Measurements from ENCODE around the gene RARB.

The RARB gene

DNA sequence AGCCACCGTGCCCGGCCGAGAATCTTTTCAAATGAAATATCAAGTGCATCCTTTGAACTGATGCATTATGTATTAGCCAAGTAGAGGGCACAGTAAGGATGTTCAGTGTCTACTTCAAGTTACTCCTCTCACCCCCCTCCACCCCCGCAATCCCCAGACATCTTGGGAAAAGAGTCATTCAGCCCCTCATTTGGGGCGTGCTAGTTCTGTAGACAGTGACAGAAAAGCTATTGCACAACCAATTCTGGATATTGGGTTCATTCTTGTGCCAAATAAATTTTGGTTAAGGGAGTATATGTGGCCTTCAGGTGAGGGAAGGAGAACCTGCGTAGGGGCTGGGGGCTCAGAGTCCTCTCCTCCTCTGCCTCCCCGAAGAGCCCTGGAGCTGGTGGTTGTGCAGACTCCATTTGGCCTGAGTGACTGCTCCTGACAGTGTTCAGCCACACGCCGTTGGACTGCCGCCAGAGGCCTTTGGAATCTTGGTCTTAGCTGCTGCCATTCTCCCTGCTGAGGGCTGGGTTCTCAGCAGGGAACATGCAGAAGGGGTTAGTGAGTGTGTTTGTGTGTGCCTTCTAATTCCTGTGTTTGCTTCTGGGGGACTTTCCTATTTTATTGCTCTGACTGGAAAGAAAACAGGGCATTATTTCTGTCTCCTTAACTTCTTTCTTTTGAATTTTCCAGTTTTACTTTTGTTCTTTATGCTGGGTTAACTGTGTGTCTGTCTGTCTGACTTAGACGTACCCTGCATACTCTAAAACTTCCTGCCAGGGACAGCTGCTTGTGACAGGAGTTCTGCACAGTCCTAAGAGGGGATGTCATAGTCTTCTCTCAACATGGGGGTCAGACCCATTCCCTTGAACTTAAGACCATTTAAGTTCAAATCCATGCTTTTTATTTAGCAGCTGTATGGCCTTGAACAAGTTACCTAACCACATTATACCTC is 21.0 kb downstream of the RARB start:
- DNase-seq, result peak; percentile 34 to 39

GRCh38 chr3:25449857-25450256 is 21.8 kb downstream of the RARB start:
- no peak for DNase-seq

GRCh38 chr3:25452192-25452591 is 24.1 kb downstream of the RARB start:
- DNase-seq, result no peak

DNA sequence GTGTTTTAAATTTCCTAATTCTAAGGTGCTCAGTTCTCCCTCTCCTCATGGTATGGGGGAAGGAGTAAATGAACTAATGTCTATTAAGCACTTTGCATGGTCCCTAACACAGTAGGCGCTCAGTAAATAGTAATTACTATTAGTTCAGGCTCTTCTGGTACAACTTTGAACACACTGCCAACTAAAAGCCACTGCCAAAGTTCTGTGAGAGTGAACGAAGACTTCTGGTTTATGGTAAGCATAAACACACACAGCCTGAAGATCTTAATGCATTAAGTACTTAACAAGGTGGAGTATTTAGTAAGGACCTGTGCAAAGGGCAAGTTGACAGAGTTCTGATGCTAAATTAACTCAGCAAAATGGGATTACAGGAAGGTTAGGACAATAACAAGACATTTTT is 24.7 kb downstream of the RARB start:
- DNase-seq, result no peak

DNA sequence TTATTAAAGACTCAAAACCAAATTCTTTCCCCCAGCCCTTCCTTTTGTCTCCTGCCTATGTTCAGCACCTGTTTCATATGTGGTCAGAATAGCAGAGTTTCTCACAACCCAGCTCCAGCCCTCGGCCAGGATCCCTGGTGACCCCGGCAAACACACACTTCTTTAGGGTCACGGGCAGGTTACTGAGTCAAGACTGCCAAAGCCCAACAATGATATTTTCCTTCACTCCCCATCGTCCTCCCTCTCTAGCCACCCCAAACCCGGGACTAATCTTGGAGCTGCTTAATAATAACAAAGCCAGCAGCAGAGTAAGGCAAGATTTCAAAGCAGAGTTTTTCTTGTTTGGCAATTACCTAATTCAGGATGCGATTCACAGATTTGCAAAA is 25.5 kb downstream of the RARB start:
- DNase-seq, result no peak

DNA sequence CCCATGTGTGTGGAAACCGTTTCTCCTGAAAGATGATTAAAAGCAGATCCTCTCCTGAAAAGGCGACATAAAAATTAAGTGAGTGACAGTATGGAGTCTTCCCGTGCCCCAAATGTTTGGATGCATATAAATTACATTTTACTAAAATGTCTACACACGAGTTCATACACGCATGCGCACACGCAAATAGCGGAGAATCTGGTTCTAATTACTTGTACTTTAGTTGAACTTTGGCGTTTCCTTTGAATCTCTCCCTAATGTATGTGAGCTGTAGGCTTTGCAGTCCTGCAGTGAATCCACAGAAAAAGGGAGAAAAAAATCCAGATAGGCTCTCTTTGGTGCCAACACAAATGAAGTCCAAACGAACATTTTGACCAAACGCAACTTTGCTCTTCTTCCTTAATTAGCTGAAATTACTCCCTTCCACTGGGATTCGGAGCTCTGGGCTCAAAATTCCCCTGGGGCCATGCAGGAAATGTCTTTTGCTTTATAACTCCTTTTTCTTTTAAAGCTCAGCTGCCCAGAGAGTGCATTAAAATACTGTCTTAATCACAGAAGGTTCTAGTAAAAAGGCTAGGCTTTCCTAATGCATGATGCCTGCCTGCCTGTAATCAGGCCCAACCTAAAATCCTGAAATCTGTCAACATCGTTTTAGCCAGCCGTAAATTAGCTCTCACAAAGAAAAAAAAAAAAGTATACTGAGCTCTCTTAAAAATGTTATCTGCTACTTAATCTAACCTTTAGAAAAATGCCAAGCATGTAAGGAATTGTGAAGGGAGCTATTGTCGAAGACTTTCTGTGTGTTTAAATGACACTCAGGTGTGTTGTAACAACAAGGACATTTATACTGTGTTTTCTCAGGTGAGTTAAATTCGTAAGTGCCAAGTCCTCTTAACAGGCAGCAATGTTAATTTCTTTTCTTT is 26.2 kb downstream of the RARB start:
- no peak for DNase-seq

- peak in 1 of 2 donors; percentile 48 for DNase-seq
Observed at GRCh38 chr3:25455441-25456132, 27.5 kb downstream of the RARB start.

GRCh38 chr3:25456723-25457670 is 28.9 kb downstream of the RARB start:
- no peak for DNase-seq

- no peak for DNase-seq
Observed at GRCh38 chr3:25457671-25458419, 29.8 kb downstream of the RARB start.

DNA sequence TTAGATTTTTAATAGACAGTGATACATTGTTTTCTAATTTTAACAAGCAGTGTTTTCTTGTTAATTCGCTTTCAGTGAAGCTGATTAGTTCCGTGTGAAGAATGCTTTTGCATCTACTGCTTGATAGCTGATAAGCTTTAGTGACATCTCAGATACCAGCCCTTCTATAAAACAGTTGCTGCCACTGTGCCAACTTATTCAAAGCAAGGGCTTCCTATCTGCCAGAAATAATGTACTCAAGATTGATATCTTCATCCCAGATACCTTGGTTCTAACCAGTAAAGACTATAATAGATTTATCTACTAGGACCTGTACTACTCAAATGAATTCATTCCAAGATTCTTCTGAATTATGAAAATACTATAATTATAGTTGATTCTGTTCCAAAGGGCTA is 30.4 kb downstream of the RARB start:
- DNase-seq, result no peak

DNA sequence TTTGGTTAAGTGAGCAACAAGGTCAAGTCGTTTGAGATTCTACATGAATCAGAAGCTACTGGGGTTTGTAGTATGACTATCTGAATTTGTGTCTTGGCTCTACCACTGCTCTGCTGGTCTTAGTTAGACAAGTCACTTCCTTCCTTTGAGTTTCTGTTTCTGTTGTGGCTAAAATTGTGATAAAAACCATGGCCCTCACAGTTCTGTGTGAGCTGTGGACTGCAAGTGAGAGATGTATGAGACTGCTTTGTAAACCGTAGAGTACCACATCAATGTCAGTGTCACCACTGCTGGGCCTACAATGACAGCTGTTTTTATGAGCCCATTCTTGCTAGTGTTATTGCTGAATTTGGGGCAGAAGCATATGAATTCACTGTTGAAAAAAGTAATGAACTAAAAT is 32.7 kb downstream of the RARB start:
- no peak for DNase-seq

GRCh38 chr3:25461946-25462345 is 33.9 kb downstream of the RARB start:
- no peak for DNase-seq

DNA sequence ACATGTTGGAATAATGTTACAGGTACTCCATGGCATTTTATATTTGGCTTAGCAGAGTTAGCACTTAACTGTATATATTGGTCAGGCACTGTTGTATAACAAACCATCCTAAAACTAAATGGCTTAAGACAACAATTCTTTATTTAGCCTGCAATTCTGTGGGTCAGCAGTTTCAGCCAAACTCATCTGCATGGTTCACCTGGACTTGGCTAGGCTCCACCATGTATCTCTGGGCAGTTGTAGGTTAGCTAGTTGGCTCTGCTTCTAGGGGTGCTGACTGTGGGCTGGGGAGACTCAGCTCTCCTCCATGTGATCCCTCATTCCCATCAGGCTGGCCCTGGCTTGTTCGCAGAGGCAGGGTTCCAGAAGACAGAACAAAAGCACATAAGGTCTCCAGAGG is 34.4 kb downstream of the RARB start:
- DNase-seq, result no peak

DNA sequence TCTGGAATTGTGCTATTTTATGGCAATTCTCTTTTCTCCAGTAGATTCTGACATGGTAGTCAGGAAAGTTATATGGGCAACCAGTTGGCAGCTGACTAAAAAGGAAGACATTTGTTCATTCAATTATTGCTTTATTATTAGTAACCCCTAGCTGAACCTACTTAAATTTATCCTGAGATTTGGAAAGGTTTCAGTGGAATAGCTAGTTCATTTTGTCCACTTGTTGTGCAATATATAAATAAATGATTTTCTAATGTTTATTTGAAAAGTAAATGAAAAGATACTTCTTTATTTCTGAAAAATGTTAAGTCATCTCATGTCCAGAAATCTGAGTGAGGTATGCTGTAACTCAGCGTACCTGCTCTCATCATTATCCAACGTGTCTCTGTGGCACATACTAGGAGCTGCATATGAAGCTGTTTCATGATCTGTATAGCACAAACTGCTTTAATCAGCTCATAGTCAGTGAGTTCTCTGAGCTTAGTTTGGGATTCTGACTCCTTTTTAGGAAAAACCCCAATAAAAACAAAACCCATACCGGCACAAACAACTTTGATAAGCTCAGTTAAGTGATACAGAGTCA is 35.9 kb downstream of the RARB start:
- DNase-seq, result no peak

- DNase-seq, result no peak
Observed at GRCh38 chr3:25465266-25465860, 37.3 kb downstream of the RARB start.

DNA sequence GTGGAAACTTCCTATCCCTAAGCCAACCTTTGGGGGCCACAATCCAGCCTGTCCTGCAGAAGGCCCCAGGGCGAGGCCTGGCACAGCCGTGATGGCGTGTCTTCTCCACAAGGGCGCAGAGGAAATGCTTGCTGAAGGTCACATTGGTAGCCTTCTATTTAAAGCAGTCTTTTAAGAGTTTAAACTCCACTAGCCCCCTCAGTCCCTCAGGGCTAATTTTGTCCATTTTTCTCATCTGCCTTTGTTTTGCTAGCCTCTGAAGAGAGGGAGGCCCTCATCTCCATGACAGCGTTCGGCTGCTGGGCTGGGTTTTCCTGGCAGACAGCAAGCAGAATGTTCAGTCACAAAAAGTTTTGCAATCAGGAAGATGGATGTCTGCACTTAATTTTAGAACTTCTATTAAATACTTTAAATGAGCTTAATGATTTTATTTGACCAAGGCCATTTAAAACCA is 40.8 kb downstream of the RARB start:
- peak; percentile 5 to 33 for DNase-seq

GRCh38 chr3:25469558-25469957 is 41.5 kb downstream of the RARB start:
- DNase-seq, result no peak

DNA sequence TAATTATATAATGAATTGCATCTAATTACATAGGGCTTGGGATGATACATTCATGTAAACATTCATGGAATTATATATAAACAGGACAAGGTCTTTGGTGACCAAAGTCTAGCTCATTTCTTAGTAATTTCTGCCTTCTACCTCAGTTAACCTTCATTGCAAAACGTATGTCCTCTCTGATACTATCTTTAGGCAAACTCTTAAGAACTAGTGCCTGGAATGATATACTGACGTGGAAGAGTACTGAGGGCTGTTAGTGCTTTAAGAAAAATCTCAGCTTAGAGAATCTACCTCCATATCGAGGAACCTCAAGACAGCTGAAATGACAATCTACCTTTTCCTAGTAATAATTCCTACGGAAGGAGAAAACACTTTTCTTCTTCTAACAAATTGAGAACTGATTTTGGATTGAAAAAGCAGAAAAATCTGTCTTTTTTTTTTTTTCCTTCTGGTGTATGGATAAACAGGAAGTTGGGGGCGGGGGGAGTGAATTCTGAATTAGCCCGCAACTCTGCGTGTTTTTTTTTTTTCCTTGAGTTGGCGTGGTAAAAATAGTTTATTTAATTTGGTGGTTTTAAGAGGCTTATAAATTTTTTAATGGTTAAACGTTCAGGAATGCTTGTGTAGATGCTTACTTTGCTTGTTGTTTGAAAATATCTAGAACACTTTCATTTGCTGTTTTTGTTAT is 43.2 kb downstream of the RARB start:
- DNase-seq, result no peak

DNA sequence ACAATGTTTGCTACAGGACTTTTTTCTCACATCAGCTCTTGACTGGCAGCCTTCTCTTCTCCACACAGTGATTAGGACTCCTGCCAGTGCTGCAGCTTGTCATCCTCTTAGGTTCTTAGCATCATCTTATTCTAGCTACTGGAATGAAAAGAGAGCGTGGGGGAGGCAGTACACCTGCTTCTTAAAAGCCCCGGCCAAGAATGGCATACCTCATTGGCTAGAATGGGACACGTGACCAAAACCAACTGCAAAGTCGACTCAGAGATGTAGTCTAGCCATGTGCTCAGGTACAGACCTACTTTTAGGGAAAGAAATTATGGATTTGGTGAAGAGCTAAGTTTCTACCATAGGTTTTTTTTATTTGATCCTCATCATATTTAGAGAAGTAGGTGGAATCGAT is 44.1 kb downstream of the RARB start:
- DNase-seq, result no peak

DNA sequence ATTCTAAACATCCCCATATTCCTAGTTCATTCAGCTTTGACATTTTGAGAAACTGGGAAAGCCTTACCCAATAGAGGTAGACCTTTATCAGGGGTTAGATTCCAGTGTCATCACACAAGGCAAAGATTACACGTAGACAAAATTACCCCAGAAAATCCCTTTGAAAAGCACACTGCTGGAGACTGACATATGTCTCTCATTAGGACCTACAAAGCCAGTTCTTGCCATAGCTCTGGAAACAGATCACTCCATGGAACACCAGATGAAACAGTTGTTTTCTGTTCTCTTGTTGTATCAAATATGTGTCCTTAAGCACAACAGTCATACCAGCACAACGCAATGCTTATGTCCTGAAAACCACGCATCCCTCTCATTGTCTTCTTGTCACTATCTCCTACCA is 44.7 kb downstream of the RARB start:
- DNase-seq, result no peak

Data from hippocampal formation (tissue), 2 donors.